ENCODE measurements around the gene CSF3. TPM values are rescaled to one million over a fixed set of nuclear protein-coding genes. Genes with fewer than 3 reads are reported as not detected.

CSF3 gene, protein sequence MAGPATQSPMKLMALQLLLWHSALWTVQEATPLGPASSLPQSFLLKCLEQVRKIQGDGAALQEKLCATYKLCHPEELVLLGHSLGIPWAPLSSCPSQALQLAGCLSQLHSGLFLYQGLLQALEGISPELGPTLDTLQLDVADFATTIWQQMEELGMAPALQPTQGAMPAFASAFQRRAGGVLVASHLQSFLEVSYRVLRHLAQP
- total RNA-seq (ENCODE audit: unreplicated experiment): not detected
- long read RNA-seq: 0 reads

DNA sequence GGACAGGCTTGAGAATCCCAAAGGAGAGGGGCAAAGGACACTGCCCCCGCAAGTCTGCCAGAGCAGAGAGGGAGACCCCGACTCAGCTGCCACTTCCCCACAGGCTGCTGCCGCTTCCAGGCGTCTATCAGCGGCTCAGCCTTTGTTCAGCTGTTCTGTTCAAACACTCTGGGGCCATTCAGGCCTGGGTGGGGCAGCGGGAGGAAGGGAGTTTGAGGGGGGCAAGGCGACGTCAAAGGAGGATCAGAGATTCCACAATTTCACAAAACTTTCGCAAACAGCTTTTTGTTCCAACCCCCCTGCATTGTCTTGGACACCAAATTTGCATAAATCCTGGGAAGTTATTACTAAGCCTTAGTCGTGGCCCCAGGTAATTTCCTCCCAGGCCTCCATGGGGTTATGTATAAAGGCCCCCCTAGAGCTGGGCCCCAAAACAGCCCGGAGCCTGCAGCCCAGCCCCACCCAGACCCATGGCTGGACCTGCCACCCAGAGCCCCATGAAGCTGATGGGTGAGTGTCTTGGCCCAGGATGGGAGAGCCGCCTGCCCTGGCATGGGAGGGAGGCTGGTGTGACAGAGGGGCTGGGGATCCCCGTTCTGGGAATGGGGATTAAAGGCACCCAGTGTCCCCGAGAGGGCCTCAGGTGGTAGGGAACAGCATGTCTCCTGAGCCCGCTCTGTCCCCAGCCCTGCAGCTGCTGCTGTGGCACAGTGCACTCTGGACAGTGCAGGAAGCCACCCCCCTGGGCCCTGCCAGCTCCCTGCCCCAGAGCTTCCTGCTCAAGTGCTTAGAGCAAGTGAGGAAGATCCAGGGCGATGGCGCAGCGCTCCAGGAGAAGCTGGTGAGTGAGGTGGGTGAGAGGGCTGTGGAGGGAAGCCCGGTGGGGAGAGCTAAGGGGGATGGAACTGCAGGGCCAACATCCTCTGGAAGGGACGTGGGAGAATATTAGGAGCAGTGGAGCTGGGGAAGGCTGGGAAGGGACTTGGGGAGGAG is at the start of gene CSF3:
TSS of gene CSF3 (plus strand) at position 436 of the 993 bp plus-strand sequence. CDS start at position 471, 35 bp downstream.
- Mint-ChIP-seq H3K27ac (ENCODE audit: unreplicated experiment) (no peak within 1 kb of the TSS), H3K4me1 (ENCODE audit: unreplicated experiment) (peaks cover 4% of the 10 kb centered on the region), H3K4me3 (ENCODE audit: unreplicated experiment) (no peak within 1 kb of the TSS)

GRCh38 chr17:39966771-39967170 is 48.5 kb upstream of the CSF3 start:
- H3K4me3 Mint-ChIP-seq (ENCODE audit: unreplicated experiment): no peak overlapping the region

More for the DNA sequence above, at the start of gene CSF3:
- peaks cover 10% of the 10 kb centered on the region for H3K27me3 Mint-ChIP-seq (ENCODE audit: unreplicated experiment)
- DNase-seq (ENCODE audit: low spot score): no peak
- H3K36me3 Mint-ChIP-seq (ENCODE audit: low read depth, unreplicated experiment): peaks cover 13% of the 10 kb centered on the region
- TF ChIP-seq, protein P1, sequence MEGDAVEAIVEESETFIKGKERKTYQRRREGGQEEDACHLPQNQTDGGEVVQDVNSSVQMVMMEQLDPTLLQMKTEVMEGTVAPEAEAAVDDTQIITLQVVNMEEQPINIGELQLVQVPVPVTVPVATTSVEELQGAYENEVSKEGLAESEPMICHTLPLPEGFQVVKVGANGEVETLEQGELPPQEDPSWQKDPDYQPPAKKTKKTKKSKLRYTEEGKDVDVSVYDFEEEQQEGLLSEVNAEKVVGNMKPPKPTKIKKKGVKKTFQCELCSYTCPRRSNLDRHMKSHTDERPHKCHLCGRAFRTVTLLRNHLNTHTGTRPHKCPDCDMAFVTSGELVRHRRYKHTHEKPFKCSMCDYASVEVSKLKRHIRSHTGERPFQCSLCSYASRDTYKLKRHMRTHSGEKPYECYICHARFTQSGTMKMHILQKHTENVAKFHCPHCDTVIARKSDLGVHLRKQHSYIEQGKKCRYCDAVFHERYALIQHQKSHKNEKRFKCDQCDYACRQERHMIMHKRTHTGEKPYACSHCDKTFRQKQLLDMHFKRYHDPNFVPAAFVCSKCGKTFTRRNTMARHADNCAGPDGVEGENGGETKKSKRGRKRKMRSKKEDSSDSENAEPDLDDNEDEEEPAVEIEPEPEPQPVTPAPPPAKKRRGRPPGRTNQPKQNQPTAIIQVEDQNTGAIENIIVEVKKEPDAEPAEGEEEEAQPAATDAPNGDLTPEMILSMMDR (IDR thresholded peaks at IDR 0.05; ENCODE audit: unreplicated experiment): no peak
- no peaks in the 10 kb centered on the region for H3K9me3 Mint-ChIP-seq (ENCODE audit: unreplicated experiment)

GRCh38 chr17:39968761-39969160 is 46.5 kb upstream of the CSF3 start:
- Mint-ChIP-seq H3K4me3 (ENCODE audit: unreplicated experiment) (no peak overlapping the region), H3K9me3 (ENCODE audit: unreplicated experiment) (no peaks in the 10 kb centered on the region), H3K4me1 (ENCODE audit: unreplicated experiment) (peaks cover 23% of the 10 kb centered on the region), H3K36me3 (ENCODE audit: low read depth, unreplicated experiment) (peaks cover 7% of the 10 kb centered on the region), H3K27ac (ENCODE audit: unreplicated experiment) (no peak overlapping the region), H3K27me3 (ENCODE audit: unreplicated experiment) (peaks cover 12% of the 10 kb centered on the region)
- TF ChIP-seq, protein P1 (IDR thresholded peaks at IDR 0.05; ENCODE audit: unreplicated experiment): no peak
- no peak for DNase-seq (ENCODE audit: low spot score)

More at GRCh38 chr17:39966771-39967170, 48.5 kb upstream of the CSF3 start:
- Mint-ChIP-seq H3K27ac (ENCODE audit: unreplicated experiment) (no peak overlapping the region), H3K36me3 (ENCODE audit: low read depth, unreplicated experiment) (peaks cover 7% of the 10 kb centered on the region), H3K27me3 (ENCODE audit: unreplicated experiment) (peaks cover 12% of the 10 kb centered on the region), H3K4me1 (ENCODE audit: unreplicated experiment) (peaks cover 23% of the 10 kb centered on the region), H3K9me3 (ENCODE audit: unreplicated experiment) (no peaks in the 10 kb centered on the region)
- DNase-seq (ENCODE audit: low spot score): no peak
- TF ChIP-seq, protein P1 (IDR thresholded peaks at IDR 0.05; ENCODE audit: unreplicated experiment): no peak

DNA sequence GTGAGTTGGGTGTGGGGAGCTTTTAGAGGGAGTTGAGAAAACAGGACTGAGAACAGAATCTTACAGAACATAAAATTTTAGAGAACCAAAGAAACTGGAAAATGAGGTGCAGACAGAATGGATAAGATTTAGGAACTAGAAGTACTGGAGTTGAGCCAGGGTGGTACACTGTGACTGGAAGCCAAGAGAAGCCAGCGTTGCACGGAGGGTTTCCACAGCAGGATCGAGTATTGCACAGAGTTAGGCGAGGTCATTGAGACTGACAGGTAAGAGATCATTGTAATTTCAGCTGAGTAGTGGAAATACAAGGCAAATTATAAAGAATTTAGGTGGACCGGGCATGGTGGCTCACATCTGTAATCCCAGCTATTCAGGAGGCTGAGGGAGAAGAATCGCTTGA is 45.9 kb upstream of the CSF3 start:
- H3K36me3 Mint-ChIP-seq (ENCODE audit: low read depth, unreplicated experiment): peaks cover 7% of the 10 kb centered on the region
- H3K9me3 Mint-ChIP-seq (ENCODE audit: unreplicated experiment): no peaks in the 10 kb centered on the region
- DNase-seq (ENCODE audit: low spot score): no peak
- TF ChIP-seq, protein P1 (IDR thresholded peaks at IDR 0.05; ENCODE audit: unreplicated experiment): no peak
- H3K27me3 Mint-ChIP-seq (ENCODE audit: unreplicated experiment): peaks cover 9% of the 10 kb centered on the region
- H3K4me1 Mint-ChIP-seq (ENCODE audit: unreplicated experiment): peaks cover 23% of the 10 kb centered on the region
- no peak overlapping the region for H3K4me3 Mint-ChIP-seq (ENCODE audit: unreplicated experiment)
- no peak overlapping the region for H3K27ac Mint-ChIP-seq (ENCODE audit: unreplicated experiment)

Data from endothelial cell (in vitro differentiated cells).